ENCODE data around the gene ARHGAP5.

Gene ARHGAP5

DNA sequence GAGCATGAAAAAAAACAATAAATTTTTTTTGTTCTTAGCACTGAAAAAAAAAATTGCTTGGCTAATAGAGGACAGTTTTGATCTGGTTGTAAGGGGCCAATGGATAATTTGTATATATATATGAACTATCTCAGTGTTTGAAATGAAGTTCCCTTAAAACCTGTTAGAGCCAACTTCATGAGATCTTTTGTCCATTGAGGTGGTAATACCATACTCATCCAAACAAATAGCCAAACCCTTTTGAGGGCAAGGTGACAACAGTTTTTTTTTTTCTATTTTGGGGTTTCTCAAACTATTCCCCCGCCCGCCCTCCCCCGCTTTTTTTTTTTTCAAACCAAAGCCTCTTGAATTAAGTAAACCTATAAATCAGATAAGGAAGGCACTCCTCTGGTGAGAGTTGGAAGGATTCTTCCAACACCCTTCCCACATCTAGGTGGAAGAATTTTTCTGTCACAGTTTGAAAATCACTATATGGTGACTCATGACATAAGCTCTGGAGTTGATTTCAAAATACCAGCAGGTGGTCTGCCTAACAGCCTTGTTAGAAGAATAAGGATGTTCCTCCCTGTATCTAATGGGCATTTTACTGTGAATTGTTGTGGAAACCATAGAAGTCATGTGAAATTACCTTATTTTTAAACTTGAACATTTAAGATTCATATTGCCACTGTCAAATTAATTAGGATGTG, 10.2 kb downstream of the ARHGAP5 start:
- no peak for DNase-seq
- intact Hi-C loops (cut with DNase I; ENCODE audit: low total_unique reads): no loop called here
- Histone ChIP-seq H3K4me1 (peaks cover 0 to 72% (median 11%) of the 10 kb centered on the region in 4 donors), H3K27ac (no peak overlapping the region), H3K27me3 (no peaks in the 10 kb centered on the region), H3K36me3 (peaks cover 12 to 18% (median 12%) of the 10 kb centered on the region in 3 donors), H3K4me3 (no peak overlapping the region), H3K9me3 (no peaks in the 10 kb centered on the region)
- TF ChIP-seq, protein P1, sequence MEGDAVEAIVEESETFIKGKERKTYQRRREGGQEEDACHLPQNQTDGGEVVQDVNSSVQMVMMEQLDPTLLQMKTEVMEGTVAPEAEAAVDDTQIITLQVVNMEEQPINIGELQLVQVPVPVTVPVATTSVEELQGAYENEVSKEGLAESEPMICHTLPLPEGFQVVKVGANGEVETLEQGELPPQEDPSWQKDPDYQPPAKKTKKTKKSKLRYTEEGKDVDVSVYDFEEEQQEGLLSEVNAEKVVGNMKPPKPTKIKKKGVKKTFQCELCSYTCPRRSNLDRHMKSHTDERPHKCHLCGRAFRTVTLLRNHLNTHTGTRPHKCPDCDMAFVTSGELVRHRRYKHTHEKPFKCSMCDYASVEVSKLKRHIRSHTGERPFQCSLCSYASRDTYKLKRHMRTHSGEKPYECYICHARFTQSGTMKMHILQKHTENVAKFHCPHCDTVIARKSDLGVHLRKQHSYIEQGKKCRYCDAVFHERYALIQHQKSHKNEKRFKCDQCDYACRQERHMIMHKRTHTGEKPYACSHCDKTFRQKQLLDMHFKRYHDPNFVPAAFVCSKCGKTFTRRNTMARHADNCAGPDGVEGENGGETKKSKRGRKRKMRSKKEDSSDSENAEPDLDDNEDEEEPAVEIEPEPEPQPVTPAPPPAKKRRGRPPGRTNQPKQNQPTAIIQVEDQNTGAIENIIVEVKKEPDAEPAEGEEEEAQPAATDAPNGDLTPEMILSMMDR (IDR thresholded peaks at IDR 0.05): no peak

DNA sequence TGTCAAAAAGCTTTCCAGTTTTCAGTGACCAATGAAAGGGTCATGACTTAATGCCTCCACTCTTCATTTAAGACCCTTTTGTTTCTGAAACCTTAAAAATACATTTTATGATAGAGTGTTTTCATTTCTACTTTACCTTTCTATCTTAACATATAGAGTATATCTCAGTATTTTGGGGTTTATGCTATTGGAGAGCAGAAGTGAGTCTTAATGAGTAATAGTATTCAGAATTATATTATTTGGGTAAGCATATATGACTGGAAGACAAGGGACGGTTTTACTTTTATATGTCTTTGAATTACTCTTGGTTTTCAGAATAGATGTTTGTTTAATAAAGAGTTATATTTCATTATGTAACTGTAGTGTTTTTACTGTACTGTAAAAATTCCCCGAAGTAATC, 10.8 kb downstream of the ARHGAP5 start:
- no peaks in the 10 kb centered on the region for H3K27me3 ChIP-seq
- no peak overlapping the region for H3K27ac ChIP-seq
- intact Hi-C loops (cut with DNase I; ENCODE audit: low total_unique reads): no loop called here

DNA sequence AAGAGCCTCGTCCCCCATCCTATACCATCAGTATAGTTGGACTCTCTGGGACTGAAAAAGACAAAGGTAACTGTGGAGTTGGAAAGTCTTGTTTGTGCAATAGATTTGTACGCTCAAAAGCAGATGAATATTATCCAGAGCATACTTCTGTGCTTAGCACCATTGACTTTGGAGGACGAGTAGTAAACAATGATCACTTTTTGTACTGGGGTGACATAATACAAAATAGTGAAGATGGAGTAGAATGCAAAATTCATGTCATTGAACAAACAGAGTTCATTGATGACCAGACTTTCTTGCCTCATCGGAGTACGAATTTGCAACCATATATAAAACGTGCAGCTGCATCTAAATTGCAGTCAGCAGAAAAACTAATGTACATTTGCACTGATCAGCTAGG, 13.6 kb downstream of the ARHGAP5 start:
- TF ChIP-seq, protein P1 (IDR thresholded peaks at IDR 0.05): no peak
- peaks cover 19 to 26% (median 19%) of the 10 kb centered on the region in 3 donors for H3K36me3 ChIP-seq
- intact Hi-C loops (cut with DNase I; ENCODE audit: low total_unique reads): no loop called here
- H3K4me1 ChIP-seq: peaks cover 0 to 41% (median 4%) of the 10 kb centered on the region in 4 donors
- no peak overlapping the region for H3K27ac ChIP-seq
- no peak overlapping the region for H3K4me3 ChIP-seq
- DNase-seq: no peak
- H3K9me3 ChIP-seq: no peaks in the 10 kb centered on the region
- H3K27me3 ChIP-seq: no peaks in the 10 kb centered on the region

More for the DNA sequence above, 10.8 kb downstream of the ARHGAP5 start:
- Histone ChIP-seq H3K4me3 (no peak overlapping the region), H3K9me3 (no peaks in the 10 kb centered on the region), H3K36me3 (peaks cover 12 to 22% (median 15%) of the 10 kb centered on the region in 3 donors), H3K4me1 (peaks cover 0 to 66% (median 8%) of the 10 kb centered on the region in 4 donors)
- DNase-seq: no peak
- TF ChIP-seq, protein P1 (IDR thresholded peaks at IDR 0.05): no peak

DNA sequence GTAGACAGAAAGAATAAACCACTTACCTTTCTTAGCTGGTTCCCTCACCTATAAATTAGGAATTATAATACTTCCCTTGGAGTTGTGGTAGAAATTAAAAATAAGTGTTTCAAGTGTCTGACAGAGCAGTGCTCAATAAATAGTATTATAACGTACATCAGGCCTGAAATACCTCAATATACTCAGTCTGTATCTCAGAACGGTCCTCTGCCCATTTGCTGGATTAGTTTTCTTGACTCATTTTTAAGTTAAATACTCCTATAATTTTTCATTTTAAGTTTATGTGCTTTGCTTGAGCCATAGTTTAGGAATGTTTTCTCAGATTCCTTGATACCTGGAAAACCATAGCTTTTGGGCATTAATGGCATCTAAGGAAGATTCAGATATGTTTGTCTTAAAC, 22.4 kb downstream of the ARHGAP5 start:
- intact Hi-C loops (cut with DNase I; ENCODE audit: low total_unique reads): no loop called here
- H3K36me3 ChIP-seq: peaks cover 0 to 6% (median 0%) of the 10 kb centered on the region in 3 donors
- DNase-seq: no peak

DNA sequence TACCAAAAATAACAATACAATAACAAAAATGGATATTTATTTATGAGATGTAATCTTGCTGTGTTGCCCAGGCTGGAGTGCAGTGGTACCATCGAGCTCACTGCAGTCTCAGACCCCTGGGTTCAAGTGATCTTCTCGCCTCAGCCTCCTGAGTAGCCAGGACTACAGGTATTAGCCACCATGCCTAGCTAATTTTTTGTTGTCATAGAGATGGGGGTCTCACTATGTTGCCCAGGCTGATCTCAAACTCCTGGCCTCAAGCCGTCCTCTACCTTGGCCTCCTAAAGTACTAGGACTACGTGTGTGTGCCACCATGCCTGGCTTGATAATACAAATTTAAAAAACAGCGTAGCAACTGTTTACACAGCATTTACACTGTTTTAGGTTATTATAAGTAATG, 23.1 kb downstream of the ARHGAP5 start:
- intact Hi-C loops (cut with DNase I; ENCODE audit: low total_unique reads): no loop called here
- H3K27ac ChIP-seq: no peak overlapping the region
- peaks cover 0 to 45% (median 6%) of the 10 kb centered on the region in 4 donors for H3K4me1 ChIP-seq
- no peaks in the 10 kb centered on the region for H3K9me3 ChIP-seq
- TF ChIP-seq, protein P1 (IDR thresholded peaks at IDR 0.05): no peak
- H3K27me3 ChIP-seq: no peaks in the 10 kb centered on the region
- DNase-seq: no peak
- peaks cover 0 to 6% (median 0%) of the 10 kb centered on the region in 3 donors for H3K36me3 ChIP-seq
- no peak overlapping the region for H3K4me3 ChIP-seq

More for the DNA sequence above, 22.4 kb downstream of the ARHGAP5 start:
- Histone ChIP-seq H3K4me1 (peaks cover 0 to 38% (median 4%) of the 10 kb centered on the region in 4 donors), H3K9me3 (no peaks in the 10 kb centered on the region), H3K27me3 (no peaks in the 10 kb centered on the region), H3K27ac (no peak overlapping the region), H3K4me3 (no peak overlapping the region)
- TF ChIP-seq, protein P1 (IDR thresholded peaks at IDR 0.05): no peak

Measured in tibial artery (tissue), 4 donors.